Hepatocyte (in vitro differentiated cells): ENCODE measurements around the gene CIAPIN1.

Source experiments
- CTCF ChIP-seq: fragments of 200-600 bp; sonication (generic); IDR thresholded peaks from 2 replicates; pipeline ENCODE4 v1.5.1; 2016; ENCODE audit warnings: antibody characterized with exemption, mild to moderate bottlenecking; ENCODE audit not compliant: poor library complexity
- EZH2 ChIP-seq: fragments of 200-600 bp; sonication (generic); IDR thresholded peaks from 2 replicates; pipeline ENCODE4 v1.6.1; 2016; ENCODE audit warnings: antibody characterized with exemption, mild to moderate bottlenecking, borderline replicate concordance

DNA sequence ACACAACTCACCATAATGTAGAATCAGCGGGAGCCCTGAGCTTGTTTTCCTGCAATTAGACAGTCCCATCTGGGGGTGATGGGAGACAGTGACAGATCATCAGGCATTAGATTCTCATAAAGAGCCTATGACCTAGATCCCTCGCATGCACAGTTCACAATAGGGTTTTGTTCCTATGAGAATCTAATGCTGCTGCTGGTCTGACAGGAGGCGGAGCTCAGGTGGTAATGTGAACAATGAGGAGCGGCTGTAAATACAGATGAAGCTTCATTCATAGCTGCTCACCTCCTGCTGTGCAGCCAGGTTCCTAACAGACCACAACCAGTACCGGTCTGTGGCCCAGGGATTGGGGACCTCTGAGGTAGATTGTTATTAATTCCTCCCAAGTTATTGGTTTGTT, 42.0 kb upstream of the CIAPIN1 start:
- TF ChIP-seq CTCF (no peak), EZH2 (no peak)
